Kasumi-1 (cell line): Measurements from ENCODE around the gene ZNF394.
"Not testable (repeated sequence)": the region's sequence is repeated elsewhere in the genome, so short reads cannot be mapped to it uniquely, and the experiment has no call there.

Experiments
- DNase-seq, 2 experiments: peaks; one replicate each; lab custom pipeline; 2025; lab: John Stamatoyannopoulos, UW

ZNF394 gene

DNA sequence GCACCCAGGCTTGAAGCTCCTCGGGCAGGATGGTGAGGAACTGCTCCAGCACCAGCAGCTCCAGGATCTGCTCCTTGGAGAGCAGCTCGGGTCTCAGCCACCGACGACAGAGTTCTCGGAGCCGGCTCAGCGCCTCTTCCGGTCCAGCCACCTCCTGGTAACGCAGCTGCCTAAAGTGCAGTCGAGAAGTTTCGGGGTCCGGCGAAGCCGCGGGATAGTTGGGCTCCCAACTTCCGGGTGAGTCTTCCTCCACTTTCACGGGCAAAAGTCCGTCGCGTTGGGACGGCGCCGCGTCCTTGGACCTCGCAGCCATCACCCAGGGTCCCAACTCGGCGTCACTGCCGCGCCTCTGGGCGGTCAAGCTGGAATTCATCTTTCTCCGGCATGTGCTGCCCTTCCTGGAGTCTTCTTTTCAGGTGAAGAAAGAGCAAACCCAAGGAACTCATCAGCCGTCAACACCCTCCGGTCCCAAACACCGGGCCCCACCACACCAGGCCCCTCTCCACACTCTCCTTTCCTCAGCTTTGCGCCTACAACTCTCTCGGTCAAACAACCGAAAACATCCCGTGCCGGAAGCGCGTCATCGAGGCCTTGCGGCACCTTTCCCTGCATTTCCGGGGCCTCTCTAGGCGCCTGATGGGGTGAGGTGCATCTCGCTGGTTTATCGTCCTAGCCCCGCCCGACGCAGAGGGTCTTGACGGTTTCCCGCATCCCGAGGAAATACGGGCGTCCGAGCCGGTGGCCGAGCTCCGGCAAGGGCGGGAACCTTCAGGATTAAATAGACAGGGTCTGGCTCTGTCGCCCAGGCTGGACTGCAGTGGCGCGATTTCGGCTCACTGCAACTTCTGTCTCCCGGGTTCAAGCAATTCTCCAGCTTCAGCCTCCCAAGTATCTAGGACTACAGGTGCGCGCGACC lies at the start of gene ZNF394:
TSS of gene ZNF394 (minus strand) at position 561 of the 916 bp plus-strand sequence. CDS start at position 373, 188 bp downstream.
- DNase-seq: peak; percentile 86 to 93

DNA sequence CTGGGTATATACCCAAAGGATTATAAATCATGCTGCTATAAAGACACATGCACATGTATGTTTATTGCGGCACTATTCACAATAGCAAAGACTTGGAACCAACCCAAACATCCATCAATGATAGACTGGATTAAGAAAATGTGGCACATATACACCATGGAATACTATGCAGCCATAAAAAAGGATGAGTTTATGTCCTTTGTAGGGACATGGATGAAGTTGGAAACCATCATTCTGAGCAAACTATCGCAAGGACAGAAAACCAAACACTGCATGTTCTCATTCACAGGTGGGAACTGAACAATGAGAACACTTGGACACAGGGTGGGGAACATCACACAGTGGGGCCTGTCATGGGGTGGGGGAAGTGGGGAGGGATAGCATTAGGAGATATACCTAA lies 49.5 kb upstream of the ZNF394 start:
- DNase-seq: not testable (repeated sequence)

DNA sequence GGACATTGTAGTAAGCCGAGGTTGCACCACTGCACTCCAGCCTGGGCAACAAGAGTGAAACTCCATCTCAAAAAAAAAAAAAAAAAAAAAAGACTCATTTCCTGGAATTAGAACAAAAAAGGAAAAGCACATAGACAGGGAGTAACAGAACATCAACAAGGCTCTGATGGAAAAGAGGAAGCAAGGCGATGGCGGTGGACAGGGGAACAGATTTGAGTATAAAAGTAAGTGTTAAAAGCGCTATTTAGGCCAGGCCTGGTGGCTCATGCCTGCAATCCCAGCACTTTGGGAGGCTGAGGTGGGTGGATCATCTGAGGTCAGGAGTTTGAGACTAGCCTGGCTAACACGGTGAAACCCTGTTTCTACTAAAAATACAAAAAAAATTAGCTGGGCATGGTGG lies 45.2 kb upstream of the ZNF394 start:
- DNase-seq: peak in 1 of 2 experiments; percentile 4

DNA sequence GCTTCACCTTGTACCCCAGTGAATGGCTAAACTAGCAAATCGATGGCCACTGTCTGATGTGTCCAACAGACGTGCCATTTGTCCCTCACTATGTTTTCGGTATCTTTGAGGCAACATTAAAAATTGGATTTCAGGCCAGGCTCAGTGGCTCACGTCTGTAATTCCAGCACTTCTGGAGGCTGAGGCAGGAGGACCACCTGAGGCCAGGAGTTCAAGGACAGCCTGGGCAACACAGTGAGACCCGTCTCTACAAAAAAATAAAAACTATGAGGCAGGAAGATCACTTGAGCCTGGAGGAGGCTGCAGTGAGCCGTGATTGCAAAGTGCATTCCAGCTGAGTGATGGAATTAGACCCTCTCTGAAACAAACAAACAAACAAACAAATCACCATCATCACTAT lies 43.8 kb upstream of the ZNF394 start:
- DNase-seq: no peak

DNA sequence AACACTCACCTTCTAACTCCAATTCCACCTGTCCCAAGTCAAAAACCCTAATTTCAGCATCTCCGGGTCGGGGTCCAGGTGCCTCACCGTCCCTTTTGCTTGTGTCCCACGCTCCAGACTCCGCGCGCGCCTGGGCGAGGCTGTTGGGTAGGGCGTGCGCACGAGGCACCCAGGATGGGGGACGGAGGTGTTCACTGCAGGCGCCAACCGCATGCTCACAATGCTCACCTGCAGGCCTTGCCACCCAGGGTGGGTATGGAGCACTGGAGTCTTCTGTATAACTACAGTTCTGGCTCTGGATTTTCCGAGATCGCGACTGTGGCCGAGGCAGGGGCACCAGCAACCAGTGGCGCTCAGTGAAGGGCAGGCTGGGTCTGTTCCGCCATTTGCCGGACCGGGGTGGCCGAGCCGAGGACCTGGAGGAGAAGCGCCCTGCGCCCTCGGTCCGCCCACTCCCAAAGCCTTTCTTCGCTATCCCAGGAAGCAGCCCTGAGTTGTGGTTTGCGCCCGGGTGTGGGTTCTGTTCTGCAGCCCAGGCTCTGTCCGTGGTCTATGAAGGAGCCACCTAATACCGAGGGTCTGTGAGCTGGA lies 43.1 kb upstream of the ZNF394 start:
- no peak for DNase-seq

DNA sequence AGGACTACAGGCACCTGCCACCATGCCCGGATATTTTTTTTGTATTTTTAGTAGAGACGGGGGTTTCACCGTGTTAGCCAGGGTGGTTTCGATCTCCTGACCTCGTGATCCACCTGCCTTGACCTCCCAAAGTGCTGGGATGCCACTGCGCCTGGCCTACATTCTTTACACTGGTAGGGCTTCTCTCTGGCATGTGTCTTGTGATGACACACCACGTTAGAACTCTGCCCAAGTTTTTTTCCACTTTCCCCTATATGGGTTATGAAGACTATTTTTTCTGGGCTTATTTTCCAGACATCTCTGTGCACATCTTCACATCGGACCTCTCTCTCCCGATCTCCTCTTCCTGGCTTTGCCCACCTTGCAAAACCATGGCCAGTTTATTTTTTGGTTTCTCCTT lies 41.1 kb upstream of the ZNF394 start:
- DNase-seq: no peak

DNA sequence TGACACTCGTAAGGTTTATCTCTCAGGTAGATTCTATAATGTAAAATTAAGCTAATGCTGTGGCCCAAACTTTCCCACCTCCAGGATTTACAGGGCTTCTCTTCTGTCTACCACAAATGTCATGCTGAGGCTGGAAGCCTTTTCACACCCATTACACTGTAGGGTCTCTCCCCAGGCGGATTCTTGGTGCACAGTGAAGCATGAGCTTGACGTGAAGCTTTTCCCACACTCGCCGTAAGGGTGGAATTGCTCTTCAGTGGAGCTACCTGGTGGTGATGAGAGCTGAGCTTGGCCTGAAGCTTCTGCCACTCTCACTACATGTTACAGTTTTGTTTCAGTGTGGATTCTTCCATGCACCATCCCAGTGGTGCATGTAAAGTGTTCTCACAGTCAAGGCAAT lies 40.5 kb upstream of the ZNF394 start:
- DNase-seq: no peak

DNA sequence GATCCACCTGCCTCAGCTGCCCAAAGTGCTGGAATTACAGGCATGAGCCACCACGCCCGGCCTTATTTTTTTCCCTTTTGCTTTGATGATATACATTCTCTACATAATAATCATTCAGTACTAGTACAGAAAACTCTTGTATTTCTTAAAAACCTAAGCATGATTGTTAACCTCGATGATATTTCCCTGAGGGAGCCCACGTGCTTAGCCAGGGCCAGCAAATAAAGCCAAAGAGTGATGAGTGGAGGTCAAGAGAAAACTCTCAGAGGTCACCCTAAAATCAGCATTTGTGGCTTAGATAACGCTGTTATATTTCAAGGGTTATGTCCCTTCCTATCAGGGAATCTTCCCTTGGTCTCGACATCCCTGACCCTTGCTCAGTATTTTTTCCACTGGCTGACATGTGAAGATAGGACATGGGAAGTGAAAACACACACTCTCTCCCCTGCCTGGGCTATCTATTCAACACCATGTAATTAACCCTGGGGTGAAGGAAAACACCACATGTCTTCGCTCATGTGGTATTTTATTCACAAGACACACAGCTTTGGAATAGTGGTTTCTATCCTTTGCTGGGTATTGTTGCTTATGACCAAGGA lies 39.2 kb upstream of the ZNF394 start:
- DNase-seq: no peak

DNA sequence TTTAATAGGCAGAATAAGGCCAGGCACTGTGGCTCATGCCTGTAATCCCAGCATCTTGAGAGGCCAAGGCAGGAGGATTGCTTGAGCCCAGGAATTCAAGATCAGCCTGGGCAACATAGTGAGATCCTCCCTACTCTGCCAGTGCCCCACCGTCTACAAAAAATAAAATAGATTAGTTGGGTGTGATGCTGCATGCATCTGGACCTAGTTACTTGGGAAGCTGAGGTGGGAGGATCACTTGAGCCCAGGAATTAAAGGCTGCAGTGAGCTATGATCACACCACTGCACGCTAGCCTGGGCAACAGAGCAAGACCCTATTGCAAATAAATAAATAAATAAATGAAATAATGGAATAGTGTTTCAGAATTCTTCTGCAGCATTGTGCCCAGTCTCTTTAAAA lies 35.6 kb upstream of the ZNF394 start:
- no peak for DNase-seq

DNA sequence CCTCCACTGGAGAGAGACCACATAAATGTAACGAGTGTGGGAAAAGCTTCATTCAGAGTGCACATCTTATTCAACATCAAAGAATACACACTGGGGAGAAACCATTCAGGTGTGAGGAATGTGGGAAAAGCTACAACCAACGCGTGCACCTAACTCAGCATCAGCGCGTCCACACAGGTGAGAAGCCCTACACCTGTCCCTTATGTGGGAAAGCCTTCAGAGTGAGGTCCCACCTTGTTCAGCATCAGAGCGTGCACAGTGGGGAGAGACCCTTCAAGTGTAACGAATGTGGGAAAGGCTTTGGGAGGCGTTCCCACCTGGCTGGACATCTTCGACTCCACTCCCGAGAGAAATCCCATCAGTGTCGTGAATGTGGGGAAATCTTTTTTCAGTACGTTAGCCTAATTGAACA lies 31.3 kb upstream of the ZNF394 start:
- DNase-seq: no peak

DNA sequence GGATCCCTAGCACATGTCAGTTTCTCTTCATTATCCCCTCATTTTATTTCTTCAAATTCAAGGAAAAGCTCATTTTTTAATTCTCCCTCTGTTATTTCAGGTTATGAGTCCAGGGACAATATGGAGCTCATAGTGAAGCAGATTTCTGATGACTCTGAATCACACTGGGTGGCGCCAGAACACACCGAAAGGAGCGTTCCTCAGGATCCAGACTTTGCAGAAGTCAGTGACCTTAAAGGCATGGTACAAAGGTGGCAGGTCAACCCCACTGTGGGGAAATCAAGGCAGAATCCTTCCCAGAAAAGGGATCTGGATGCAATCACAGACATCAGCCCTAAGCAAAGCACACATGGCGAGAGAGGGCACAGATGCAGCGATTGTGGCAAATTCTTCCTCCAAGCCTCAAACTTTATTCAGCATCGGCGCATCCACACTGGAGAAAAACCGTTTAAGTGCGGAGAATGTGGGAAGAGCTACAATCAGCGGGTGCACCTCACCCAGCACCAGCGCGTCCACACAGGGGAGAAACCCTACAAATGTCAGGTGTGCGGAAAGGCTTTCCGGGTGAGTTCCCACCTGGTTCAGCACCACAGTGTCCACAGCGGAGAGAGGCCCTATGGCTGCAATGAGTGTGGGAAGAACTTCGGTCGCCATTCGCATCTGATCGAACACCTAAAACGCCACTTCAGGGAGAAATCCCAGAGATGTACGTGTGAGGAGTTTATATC lies 25.8 kb upstream of the ZNF394 start:
- DNase-seq: peak; percentile 41 to 49

DNA sequence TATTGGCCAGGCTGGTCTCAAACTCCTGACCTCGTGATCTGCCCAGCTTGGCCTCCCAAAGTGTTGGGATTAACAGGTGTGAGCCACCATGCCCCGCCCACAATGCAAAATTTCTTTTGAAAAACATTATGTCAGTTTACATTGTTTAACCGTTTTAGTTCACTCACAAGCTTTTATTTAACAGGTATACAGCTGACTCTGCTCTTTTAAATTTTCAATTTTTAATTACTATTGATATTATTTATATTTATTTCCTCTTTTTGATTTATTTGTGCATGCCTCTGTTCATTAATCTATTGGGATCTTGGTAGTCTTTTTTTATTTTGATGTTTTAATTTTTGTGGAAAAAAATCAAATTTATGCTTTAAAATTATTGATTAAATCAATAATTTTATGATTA lies 21.3 kb upstream of the ZNF394 start:
- DNase-seq: no peak

DNA sequence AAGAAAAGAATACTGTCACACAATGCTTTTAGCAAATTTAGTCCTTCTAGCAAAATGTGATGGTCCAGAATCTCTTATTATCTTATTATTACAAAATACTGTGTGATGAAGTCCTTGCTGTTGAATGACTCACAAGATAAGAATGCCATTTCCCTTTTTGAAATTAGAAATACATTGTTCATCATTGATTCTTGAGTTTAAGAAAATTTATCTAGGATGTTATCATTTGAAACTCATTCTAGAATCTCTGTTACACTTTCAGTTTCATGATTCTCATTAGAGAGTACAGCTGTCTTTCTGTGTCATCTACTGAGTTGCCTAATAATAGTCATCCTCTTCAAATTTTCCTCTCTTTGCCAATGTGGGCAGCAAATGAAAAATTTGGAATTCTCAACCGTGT lies 14.0 kb upstream of the ZNF394 start:
- DNase-seq: no peak

DNA sequence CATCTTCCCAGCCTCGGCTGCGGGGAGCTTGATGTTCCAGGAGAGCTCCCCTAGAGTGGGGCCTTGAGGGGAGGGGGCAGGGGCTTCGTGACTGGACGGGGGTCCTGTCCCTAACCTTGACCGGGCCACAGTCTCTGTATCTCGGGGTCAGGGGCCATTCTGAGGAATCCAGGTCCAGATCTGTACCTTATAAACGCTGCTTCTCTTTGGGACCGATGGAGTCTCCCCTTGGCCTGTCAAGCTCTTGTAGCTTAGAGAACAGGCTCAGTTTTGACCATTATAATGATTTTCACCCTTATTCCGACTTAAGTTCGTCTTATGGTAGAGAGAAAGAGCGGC lies 5.2 kb upstream of the ZNF394 start:
- peak; percentile 40 to 41 for DNase-seq

DNA sequence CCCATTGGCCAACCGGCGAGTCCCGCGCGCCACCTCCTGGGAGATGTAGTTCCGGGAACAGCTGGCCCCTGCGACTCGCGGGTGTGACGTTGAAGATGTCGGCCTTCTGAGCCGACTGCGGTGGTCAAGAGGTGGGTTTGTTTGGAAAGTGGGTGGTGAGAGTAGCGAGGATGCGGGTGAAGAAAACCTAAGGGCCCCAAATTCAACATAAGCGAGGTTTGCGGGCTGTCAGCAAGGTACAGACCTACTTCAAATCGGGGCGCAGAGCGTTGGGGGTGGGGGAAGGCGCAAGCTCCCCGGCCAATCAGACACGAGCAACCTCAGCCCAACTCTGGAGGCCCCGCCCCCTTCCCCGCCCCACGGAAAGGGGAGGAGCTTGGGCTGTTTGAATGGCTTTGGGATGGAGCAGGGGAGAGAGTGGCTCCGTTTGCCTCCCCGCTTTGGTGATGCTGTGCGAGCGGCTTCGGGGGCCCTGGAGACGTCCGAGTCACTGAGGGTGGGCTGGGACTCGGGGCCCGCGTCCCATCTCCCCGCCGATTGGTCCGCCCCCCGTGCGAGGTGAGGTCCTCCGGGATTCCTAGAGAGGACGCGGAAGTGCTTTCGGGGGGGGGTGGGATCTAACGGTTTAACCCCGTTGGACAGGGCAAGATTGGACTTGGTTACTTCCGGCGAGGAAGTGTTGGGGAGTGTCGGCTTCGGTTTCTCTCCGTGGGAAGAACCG lies 4.7 kb upstream of the ZNF394 start, which contains the start of gene ZKSCAN5:
TSS of gene ZKSCAN5 (plus strand) at position 60 of the 721 bp plus-strand sequence. CDS start 1,383 bp downstream, outside the sequence.
- DNase-seq: peak; percentile 92 to 94

DNA sequence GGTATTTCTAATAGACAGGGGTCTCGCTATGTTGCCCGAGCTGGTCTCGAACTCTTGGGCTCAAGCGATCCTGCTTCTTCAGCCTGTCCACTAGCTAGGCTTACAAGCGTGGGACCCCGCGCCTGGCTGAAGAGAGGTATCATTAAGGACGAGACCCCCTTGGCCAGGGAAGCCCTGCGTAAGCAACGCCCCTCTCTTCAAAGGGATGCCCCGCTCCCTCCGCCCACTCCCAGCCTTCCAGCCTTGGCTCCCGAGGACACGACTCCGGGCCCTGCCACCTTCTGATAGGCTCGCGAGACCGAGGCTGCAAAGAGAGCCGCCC lies 4.2 kb upstream of the ZNF394 start:
- peak in 1 of 2 experiments; percentile 95 for DNase-seq

DNA sequence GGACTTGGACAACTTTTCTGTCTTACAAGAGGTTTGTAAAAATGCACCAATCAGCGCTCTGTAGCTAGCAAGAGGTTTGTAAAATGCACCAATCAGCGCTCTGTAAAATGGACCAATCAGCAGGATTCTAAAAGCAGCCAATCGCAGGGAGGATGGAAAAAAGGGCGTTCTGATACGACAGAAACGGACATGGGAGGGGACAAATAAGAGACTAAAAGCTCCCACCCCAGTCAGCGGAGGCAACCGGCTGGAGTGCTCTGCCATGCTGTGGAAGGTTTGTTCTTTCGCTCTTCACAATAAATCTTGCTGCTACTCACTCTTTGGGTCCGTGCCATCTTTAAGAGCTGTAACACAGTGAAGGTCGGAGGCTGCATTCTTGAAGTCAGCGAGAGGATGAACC lies 1.2 kb upstream of the ZNF394 start:
- not testable (repeated sequence) for DNase-seq

DNA sequence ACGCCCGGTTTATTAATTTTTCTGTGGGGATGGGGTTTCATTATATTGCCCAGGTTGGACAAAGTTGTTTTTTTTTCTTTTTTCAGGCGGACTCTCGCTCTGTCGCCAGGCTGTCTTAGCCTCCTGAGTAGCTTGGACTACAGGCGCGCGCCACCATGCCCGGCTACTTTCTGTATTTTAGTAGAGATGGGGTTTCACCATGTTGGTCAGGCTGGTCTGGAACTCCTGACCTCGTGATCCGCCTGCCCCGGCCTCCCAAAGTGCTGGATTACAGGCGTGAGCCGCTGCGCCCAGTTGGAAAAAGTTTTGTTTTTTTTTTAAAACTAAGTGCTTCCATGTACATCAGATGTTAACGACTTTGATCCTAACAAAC lies 542 bp upstream of the ZNF394 start:
- no peak for DNase-seq

DNA sequence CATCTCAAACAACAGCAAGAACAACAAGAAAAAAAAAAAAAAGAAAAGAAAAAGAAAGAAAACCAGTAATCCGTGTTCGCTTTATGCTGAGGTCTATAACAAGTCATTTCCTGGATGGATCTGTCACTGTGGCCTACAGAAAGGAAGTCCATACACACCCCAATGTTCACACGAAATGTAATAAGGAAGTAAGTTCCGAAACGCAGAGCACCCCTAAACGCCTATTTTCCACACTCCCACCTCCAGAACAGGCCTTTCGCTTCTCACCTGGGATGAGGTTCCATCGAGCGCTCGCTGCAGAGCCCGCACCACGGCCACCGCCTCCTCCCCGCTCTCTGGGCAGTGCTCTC lies 735 bp downstream of the ZNF394 start:
- peak; percentile 47 to 49 for DNase-seq

DNA sequence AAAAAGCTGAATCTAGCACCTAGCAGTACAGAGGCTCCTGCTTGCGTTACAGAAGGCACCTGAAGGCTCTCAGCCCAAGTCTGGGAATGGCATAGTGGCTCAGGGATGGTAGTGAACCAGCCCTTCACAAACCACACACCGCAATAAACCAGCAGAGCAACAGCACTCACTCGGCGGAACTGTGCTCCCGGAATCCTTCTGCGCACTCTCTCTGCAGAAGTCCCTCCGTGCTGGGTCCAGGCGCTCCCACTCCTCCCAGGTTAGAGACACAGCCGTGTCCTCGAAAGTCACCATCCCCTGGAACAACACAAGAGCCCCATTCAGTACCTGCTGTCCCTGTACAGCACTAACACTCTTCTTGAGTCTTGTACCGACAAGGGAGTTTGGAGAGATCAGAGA lies 1.5 kb downstream of the ZNF394 start:
- DNase-seq: peak; percentile 33 to 44

DNA sequence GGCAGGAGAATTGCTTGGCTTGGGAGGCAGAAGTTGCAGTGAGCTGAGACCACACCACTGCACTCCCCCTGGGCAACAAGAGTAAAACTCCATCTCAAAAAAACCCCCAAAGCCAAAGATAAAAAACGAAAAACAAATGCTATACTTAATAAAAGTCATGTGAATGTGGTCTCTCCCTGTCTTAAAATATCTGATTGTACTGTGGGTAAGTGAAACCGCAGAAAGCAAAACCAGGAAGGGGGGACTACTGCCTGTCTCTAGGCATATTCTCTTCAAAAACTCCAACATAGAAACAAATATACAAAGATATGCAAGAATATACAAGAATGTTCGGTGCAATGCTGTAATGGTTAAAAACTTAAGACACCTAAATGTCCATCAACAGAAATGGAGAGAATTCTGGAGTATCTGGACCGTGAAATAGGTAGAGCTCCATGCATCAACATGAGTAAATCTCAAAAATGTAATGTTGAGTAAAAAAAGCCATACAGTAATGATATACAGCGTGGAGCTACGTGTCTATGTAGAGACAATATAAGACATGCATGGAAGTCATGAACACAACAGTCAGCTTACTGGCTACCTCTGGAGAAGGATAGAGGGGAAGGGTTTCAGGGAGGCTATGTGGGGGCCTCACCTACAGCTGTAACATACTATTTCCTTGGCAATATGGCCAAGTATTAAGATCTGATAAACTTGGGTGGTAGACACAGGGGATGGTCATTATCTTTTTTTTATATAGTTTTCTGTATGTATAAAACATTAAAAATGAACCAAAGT lies 2.1 kb downstream of the ZNF394 start:
- peak; percentile 29 to 31 for DNase-seq
